ENCODE results near the gene AQP5.

Gene AQP5

DNA sequence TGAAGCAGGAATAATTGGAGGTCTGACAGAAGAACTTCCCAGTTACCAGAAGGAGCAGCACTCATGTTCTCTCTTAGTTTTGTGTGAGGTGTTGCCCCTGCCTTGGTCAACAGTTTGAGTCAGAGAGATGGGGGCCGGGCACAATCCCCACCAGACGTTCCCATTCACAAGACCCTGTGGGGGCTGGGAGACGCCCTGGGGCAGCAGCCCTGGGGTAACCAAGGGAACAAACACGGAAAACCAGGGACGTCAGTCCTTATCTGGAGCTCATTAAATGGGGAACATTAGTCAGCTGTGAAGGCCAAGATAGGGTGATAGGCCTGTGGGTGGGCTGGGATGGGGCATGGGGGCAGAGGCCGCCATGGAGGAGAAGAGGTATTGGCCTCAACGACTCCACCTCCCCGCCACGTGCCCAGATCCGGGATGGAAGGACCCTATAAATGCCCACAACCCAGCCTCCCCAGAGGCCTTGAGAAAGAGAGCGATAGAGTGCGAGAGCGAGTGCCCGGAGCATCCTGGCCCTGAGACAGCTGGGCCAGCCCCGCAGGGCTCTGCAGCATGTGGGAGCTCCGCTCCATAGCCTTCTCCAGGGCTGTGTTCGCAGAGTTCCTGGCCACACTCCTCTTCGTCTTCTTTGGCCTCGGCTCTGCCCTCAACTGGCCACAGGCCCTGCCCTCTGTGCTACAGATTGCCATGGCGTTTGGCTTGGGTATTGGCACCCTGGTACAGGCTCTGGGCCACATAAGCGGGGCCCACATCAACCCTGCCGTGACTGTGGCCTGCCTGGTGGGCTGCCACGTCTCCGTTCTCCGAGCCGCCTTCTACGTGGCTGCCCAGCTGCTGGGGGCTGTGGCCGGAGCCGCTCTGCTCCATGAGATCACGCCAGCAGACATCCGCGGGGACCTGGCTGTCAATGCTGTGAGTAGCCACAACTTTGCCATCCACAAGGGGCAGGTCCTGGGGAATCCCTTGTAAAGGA lies 11.1 kb upstream of the AQP5 start, which contains the start of gene AQP2:
TSS of gene AQP2 (plus strand) at position 465 of the 979 bp plus-strand sequence. CDS start at position 559, 94 bp downstream.
- DNase-seq, result no peak

DNA sequence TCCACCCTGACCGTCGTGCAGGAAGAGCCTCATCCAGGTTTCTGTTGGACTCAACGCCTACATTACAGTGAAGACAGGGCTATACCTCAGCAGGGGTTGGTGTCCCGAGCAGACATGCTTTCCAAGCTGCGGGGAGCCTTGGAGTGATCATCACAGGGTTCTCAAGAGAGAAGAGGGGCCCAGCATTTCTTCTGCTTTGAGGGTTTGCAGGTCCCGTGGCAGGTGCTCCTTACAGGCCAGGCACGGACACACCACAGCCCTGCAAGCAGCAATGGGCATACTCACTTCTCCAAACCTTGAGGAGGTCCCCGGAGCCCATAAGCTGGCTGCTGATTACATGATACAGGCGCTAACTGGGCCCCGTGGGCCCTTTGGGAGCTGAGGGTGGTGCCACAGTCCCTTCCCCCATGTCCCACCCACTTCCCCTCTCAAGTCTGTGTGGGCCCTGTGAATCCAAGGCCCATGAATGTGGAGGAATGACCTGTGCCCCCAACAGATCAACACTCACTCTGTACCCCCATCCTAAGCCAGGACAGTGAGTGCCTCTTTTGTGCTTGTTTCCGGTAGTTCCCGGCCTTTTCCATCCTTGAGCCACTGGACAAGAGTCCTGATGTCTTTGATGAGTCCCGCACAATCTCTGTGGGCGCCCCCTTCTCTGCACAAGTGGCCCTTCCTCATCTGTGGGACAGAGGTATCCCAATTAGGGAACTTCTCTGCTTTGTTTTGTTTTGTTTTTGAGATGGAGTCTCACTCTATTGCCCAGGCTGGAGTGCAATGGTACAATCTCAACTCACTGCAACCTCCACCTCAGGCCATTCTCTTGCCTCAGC lies 10.0 kb upstream of the AQP5 start:
- DNase-seq, result no peak

GRCh38 chr12:49952391-49953055 lies 9.1 kb upstream of the AQP5 start:
- no peak for DNase-seq

GRCh38 chr12:49953151-49953550 lies 8.5 kb upstream of the AQP5 start:
- no peak for DNase-seq

- no peak for DNase-seq
These were observed 7.5 kb upstream of the AQP5 start for GRCh38 chr12:49953961-49954846.

- DNase-seq, result no peak
These were observed 6.5 kb upstream of the AQP5 start for GRCh38 chr12:49954863-49955830.

DNA sequence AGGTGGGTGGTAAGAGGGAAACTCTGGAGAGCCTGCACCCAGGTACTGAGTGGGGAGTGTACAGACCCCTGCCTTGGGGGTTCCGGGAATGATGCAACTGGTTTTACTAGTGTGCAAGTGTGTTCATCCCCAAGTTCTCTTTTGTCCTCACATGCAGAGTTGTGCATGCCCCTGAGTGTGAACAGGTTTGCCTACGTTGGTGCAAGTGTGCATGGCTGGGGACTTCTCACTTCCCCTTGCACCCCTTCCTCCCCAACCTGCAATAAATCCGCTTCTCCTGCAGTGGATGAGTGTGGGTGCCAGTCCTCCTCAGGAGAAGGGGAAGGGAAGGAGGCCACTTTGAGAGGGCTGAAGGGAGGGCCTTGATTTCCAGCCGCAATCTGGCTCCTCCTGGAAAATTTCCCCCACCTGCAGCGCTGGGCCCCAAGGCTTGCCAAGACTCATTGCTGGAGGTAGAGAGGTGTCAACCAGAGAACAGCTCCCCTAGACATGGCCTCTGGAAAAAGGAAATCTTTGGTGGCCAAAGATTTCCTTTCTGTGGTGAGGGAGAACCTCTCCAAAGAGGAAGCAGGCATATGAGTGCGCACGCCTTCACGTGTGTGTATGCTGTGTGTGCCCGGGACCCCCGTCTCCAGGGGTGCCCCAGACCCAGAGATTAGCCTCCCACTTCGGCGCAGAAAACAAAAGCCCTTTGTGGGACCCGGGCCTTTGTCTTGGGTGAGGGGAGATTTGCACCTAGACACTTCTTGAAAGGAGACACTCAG lies 5.6 kb upstream of the AQP5 start:
- no peak for DNase-seq

GRCh38 chr12:49956663-49957569 lies 4.8 kb upstream of the AQP5 start:
- DNase-seq, result no peak

DNA sequence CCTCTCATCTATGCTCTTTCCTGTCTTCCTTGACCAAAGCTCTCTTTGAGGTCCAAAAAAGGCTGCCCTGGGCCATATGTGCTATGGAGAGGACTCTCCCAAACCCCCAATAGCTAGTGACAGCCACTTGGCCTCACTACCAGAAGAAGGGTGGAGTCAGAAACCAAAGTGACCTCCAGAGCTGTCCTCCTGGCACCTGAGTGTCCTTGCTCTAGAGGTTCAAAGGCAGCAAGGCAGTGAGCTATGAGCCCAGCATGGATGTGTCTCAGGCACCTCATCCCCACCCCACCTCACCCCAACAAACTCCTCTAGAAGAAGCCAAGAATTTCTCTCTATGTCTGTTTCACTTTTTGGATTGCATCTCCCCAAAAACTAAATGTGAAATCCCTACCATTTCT lies 4.1 kb upstream of the AQP5 start:
- DNase-seq, result no peak

GRCh38 chr12:49959685-49960473 lies 1.8 kb upstream of the AQP5 start:
- no peak for DNase-seq

DNA sequence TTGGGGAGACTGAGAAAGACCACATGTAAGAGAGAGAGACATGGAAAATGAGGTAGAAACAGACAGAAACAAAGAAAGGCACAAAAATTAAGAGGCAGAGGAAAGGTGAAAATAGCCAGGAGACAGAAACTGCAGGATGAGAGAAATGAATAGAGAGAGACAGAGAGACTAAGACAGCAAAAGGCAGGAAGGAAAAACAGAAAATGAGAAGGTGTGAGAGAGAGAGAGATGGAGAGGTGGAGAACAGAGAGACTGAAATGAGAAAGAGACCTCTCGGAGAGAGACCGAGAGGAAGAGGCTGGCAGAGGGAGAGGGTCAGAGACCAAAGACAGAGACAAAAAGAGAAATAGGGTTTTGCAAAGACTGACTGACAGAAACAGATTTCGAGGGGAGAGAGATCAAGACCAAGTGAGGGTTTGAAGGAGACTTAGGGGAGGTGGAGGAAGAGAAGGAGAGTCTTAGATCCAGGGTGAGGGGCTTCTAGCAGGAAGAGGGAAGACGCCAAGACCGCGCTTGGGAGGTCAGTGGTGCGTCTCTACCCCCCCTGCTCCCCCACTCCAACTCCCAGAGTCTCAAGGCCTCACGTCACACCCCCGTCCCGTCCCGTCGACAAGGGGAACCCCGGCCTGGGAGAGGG lies 1.1 kb upstream of the AQP5 start:
- no peak for DNase-seq

DNA sequence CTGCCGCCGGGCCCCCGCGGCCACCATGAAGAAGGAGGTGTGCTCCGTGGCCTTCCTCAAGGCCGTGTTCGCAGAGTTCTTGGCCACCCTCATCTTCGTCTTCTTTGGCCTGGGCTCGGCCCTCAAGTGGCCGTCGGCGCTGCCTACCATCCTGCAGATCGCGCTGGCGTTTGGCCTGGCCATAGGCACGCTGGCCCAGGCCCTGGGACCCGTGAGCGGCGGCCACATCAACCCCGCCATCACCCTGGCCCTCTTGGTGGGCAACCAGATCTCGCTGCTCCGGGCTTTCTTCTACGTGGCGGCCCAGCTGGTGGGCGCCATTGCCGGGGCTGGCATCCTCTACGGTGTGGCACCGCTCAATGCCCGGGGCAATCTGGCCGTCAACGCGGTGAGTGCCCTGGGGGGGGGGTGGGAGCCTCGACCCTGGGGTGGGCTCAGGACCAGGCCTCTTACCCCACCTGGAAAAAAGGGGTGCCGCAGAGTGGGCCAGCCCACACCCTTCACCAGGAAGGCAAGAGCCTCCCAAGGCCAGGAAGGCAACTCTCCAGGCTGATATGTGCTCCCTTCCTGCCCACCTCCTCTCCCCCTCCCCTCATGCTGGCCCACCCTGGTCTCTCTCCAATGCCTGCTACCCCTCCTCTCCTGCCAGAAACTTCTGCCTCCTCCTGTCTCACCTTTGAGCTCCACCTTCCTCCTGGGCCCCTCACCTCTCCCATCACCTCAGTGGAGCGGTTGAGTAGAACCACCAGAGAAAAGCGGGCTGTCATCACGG lies 507 bp downstream of the AQP5 start:
- no peak for DNase-seq

- DNase-seq, result no peak
These were observed 1.4 kb downstream of the AQP5 start for GRCh38 chr12:49962861-49963765.

- no peak for DNase-seq
These were observed 2.5 kb downstream of the AQP5 start for GRCh38 chr12:49963976-49964815.
